Neural progenitor cell (in vitro differentiated cells): ENCODE measurements around the gene FBP1.

ENCODE experiments used
- EZH2phosphoT487 ChIP-seq: fragments of 200-600 bp; sonication (generic); IDR thresholded peaks from 2 replicates; pipeline ENCODE4 v1.6.1; 2017; ENCODE audit warnings: antibody characterized with exemption
- TF ChIP-seq, protein P1 (sequence below): fragments of 200-600 bp; sonication (generic); IDR thresholded peaks from 2 replicates; pipeline ENCODE4 v1.5.1; 2017; ENCODE audit warnings: antibody characterized with exemption, mild to moderate bottlenecking

DNA sequence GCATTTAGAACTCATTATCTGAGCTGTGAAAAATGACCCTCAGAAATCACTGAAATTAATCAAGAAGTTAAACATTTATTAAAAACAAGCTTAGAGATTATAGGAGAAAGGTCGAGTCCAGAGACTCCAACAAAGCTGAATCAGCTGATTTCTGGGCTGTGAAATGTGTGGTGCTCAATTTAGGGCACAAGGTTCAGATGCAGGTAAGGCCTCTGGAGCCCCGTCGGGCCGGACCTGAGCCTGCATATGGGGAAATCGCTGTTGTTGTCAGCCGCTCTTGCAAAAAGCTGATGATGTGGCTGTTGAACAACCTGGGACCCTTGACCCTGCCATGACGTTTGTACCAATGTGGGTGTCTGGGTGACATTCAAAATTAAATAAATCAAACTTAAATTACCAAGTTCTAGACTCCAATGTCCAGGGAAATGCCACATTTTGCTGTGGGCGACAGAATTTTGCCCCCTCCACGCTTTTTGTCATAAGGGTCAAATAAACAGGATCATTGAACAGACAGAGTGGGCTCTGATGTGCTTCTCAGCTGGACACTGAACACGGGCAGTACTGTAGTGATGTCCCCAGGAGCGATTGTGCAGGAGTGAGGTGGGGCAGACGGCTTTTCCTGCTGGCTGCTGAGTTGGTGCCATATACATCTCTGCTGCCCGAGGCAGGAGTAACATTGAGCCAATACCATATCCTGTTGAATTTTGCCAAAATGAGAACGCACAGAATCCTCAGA, 27.2 kb upstream of the FBP1 start:
- TF ChIP-seq, protein P1, sequence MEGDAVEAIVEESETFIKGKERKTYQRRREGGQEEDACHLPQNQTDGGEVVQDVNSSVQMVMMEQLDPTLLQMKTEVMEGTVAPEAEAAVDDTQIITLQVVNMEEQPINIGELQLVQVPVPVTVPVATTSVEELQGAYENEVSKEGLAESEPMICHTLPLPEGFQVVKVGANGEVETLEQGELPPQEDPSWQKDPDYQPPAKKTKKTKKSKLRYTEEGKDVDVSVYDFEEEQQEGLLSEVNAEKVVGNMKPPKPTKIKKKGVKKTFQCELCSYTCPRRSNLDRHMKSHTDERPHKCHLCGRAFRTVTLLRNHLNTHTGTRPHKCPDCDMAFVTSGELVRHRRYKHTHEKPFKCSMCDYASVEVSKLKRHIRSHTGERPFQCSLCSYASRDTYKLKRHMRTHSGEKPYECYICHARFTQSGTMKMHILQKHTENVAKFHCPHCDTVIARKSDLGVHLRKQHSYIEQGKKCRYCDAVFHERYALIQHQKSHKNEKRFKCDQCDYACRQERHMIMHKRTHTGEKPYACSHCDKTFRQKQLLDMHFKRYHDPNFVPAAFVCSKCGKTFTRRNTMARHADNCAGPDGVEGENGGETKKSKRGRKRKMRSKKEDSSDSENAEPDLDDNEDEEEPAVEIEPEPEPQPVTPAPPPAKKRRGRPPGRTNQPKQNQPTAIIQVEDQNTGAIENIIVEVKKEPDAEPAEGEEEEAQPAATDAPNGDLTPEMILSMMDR, result no peak
- TF ChIP-seq EZH2phosphoT487, result no peak
